ENCODE data around the gene PCDH1. TPM values are rescaled to one million over a fixed set of nuclear protein-coding genes. Genes with fewer than 3 reads are reported as not detected.
A peak's percentile ranks its signal among the peaks of the same experiment; 100 is the strongest.

Gene PCDH1
- total RNA-seq, 4 donors from 2014 or later, result 19.9 to 55.5 (median 44.9) TPM

GRCh38 chr5:141841378-141842180, 36.6 kb downstream of the PCDH1 start:
- H3K36me3 ChIP-seq, result no peaks in the 10 kb centered on the region
- H3K9me3 ChIP-seq, result no peaks in the 10 kb centered on the region
- no peaks in the 10 kb centered on the region for H3K27me3 ChIP-seq
- peak overlapping the region in 3 of 4 donors; percentile 51 to 84 (median 66) for H3K27ac ChIP-seq
- H3K4me1 ChIP-seq, result peaks cover 0 to 52% (median 16%) of the 10 kb centered on the region in 4 donors
- no peak overlapping the region for H3K4me3 ChIP-seq
- no peak for DNase-seq (ENCODE audit: low spot score in 2 of 2)
- TF ChIP-seq CTCF (IDR thresholded peaks at IDR 0.05) (no peak), EP300 (IDR thresholded peaks at IDR 0.05) (peak in 1 of 2 donors; percentile 38)
- 43 to 45% methylated on average over 14 of the region's 14 CpGs for WGBS, 2 donors

- Histone ChIP-seq H3K27ac (peak overlapping the region in 3 of 4 donors; percentile 45 to 84 (median 66)), H3K4me1 (peaks cover 0 to 58% (median 19%) of the 10 kb centered on the region in 4 donors)
- WGBS, 2 donors, result 62 to 72% methylated on average over 6 of the region's 6 CpGs
Measured at GRCh38 chr5:141840826-141841360, 37.3 kb downstream of the PCDH1 start.

GRCh38 chr5:141840280-141840812, 37.9 kb downstream of the PCDH1 start:
- peak overlapping the region in 3 of 4 donors; percentile 45 to 66 (median 55) for H3K27ac ChIP-seq
- TF ChIP-seq POLR2A (IDR thresholded peaks at IDR 0.05) (no peak), CTCF (IDR thresholded peaks at IDR 0.05) (no peak), EP300 (IDR thresholded peaks at IDR 0.05) (no peak)
- WGBS, 2 donors, result 71 to 73% methylated on average over 3 of the region's 3 CpGs
- H3K27me3 ChIP-seq, result no peaks in the 10 kb centered on the region
- H3K9me3 ChIP-seq, result no peaks in the 10 kb centered on the region
- no peaks in the 10 kb centered on the region for H3K36me3 ChIP-seq
- H3K4me3 ChIP-seq, result no peak overlapping the region
- no peak for DNase-seq (ENCODE audit: low spot score in 2 of 2)
- peaks cover 0 to 59% (median 19%) of the 10 kb centered on the region in 4 donors for H3K4me1 ChIP-seq

More at GRCh38 chr5:141840826-141841360, 37.3 kb downstream of the PCDH1 start:
- no peak for DNase-seq (ENCODE audit: low spot score in 2 of 2)
- no peak for TF ChIP-seq EP300 (IDR thresholded peaks at IDR 0.05)
- TF ChIP-seq POLR2A (IDR thresholded peaks at IDR 0.05), result no peak
- no peak for TF ChIP-seq CTCF (IDR thresholded peaks at IDR 0.05)
- Histone ChIP-seq H3K36me3 (no peaks in the 10 kb centered on the region), H3K9me3 (no peaks in the 10 kb centered on the region), H3K4me3 (no peak overlapping the region), H3K27me3 (no peaks in the 10 kb centered on the region)

GRCh38 chr5:141839015-141839513, 39.1 kb downstream of the PCDH1 start:
- no peak for TF ChIP-seq EP300 (IDR thresholded peaks at IDR 0.05)
- TF ChIP-seq POLR2A (IDR thresholded peaks at IDR 0.05), result no peak
- TF ChIP-seq CTCF (IDR thresholded peaks at IDR 0.05), result no peak
- no peak overlapping the region for H3K4me3 ChIP-seq
- no peaks in the 10 kb centered on the region for H3K36me3 ChIP-seq
- H3K27me3 ChIP-seq, result no peaks in the 10 kb centered on the region
- H3K4me1 ChIP-seq, result peaks cover 0 to 57% (median 21%) of the 10 kb centered on the region in 4 donors
- DNase-seq (ENCODE audit: low spot score in 2 of 2), result no peak
- 55 to 62% methylated on average over 11 of the region's 11 CpGs for WGBS, 2 donors
- peak overlapping the region in 2 of 4 donors; percentile 33 to 55 for H3K27ac ChIP-seq
- no peaks in the 10 kb centered on the region for H3K9me3 ChIP-seq
